ENCODE data around the gene LCN15.

- TF ChIP-seq ZNF565 (CRISPR knock-in tag; conservative IDR thresholded peaks at IDR 0.05; ENCODE audit: low read depth) (no peak), ARNTL (CRISPR knock-in tag; IDR thresholded peaks at IDR 0.05; ENCODE audit: borderline replicate concordance, low read depth) (no peak), ZFP30 (CRISPR knock-in tag; IDR thresholded peaks at IDR 0.05) (no peak), ZFP3 (CRISPR knock-in tag; IDR thresholded peaks at IDR 0.05) (no peak), CSDC2 (CRISPR knock-in tag; IDR thresholded peaks at IDR 0.05) (no peak), ZNF70 (CRISPR knock-in tag; IDR thresholded peaks at IDR 0.05) (no peak), CREB5 (CRISPR knock-in tag; IDR thresholded peaks at IDR 0.05; ENCODE audit: low read depth) (no peak), TOX (CRISPR knock-in tag; IDR thresholded peaks at IDR 0.05; ENCODE audit: borderline replicate concordance) (no peak), ISL1 (CRISPR knock-in tag; IDR thresholded peaks at IDR 0.05) (no peak), ZC3H10 (CRISPR knock-in tag; IDR thresholded peaks at IDR 0.05) (no peak)
- TF ChIP-seq, protein P1, sequence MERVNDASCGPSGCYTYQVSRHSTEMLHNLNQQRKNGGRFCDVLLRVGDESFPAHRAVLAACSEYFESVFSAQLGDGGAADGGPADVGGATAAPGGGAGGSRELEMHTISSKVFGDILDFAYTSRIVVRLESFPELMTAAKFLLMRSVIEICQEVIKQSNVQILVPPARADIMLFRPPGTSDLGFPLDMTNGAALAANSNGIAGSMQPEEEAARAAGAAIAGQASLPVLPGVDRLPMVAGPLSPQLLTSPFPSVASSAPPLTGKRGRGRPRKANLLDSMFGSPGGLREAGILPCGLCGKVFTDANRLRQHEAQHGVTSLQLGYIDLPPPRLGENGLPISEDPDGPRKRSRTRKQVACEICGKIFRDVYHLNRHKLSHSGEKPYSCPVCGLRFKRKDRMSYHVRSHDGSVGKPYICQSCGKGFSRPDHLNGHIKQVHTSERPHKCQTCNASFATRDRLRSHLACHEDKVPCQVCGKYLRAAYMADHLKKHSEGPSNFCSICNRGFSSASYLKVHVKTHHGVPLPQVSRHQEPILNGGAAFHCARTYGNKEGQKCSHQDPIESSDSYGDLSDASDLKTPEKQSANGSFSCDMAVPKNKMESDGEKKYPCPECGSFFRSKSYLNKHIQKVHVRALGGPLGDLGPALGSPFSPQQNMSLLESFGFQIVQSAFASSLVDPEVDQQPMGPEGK (CRISPR knock-in tag; IDR thresholded peaks at IDR 0.05; ENCODE audit: borderline replicate concordance): no peak
- TF ChIP-seq, protein P2, sequence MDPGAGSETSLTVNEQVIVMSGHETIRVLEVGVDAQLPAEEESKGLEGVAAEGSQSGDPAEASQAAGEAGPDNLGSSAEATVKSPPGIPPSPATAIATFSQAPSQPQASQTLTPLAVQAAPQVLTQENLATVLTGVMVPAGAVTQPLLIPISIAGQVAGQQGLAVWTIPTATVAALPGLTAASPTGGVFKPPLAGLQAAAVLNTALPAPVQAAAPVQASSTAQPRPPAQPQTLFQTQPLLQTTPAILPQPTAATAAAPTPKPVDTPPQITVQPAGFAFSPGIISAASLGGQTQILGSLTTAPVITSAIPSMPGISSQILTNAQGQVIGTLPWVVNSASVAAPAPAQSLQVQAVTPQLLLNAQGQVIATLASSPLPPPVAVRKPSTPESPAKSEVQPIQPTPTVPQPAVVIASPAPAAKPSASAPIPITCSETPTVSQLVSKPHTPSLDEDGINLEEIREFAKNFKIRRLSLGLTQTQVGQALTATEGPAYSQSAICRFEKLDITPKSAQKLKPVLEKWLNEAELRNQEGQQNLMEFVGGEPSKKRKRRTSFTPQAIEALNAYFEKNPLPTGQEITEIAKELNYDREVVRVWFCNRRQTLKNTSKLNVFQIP (CRISPR knock-in tag; IDR thresholded peaks at IDR 0.05; ENCODE audit: borderline replicate concordance, low read depth): no peak
Observed at GRCh38 chr9:136718345-136719194, 45.7 kb downstream of the LCN15 start.

Measured in SK-N-SH treated with all-trans-retinoic acid at 6 μM for 48 hours (cell line).